SH-SY5Y (cell line): ENCODE data around the gene MARCHF5.

Source experiments
- GATA2 ChIP-seq: IDR thresholded peaks from 2 replicates; pipeline ENCODE4 v1.6.1; 2011; ENCODE audit warnings: mild to moderate bottlenecking, low read depth, low read length
- GATA3 ChIP-seq: IDR thresholded peaks from 2 replicates; pipeline ENCODE4 v1.6.1; 2011; ENCODE audit warnings: low read depth, mild to moderate bottlenecking, low read length, moderate library complexity

- TF ChIP-seq GATA2 (no peak), GATA3 (no peak)
Measured at GRCh38 chr10:92274071-92274470, 16.9 kb upstream of the MARCHF5 start.
